Suppressor macrophage (primary cell): Measurements from ENCODE around the gene HOXC10.

Source experiments
- DNase-seq, 4 experiments: peaks; one replicate each; pipeline ENCODE4 v3.0.0-alpha.2; 2020 to 2022

The HOXC10 gene

DNA sequence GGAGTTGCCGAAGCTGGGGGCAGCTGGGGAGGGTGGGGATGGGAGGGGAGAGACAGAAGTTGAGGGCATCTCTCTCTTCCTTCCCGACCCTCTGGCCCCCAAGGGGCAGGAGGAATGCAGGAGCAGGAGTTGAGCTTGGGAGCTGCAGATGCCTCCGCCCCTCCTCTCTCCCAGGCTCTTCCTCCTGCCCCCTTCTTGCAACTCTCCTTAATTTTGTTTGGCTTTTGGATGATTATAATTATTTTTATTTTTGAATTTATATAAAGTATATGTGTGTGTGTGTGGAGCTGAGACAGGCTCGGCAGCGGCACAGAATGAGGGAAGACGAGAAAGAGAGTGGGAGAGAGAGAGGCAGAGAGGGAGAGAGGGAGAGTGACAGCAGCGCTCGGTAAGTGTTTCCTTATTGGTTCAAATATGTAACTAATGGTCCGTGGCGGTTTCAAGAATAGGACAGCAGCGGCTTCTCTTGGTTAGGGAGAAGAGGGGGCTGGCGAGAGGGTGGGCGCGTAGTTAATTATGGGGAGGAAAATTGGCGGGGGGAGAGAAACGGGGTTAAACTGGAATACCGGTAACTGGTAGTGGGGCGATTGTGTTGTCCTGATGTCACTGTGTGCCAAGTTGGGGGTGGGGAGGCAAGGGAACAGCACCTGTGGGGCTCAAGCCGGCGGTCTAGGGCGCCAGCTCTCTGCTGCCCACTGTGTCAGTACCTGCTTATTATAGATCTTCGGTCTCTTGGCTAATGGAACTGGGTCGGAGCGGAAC lies 32.3 kb downstream of the HOXC10 start:
- DNase-seq: no peak

DNA sequence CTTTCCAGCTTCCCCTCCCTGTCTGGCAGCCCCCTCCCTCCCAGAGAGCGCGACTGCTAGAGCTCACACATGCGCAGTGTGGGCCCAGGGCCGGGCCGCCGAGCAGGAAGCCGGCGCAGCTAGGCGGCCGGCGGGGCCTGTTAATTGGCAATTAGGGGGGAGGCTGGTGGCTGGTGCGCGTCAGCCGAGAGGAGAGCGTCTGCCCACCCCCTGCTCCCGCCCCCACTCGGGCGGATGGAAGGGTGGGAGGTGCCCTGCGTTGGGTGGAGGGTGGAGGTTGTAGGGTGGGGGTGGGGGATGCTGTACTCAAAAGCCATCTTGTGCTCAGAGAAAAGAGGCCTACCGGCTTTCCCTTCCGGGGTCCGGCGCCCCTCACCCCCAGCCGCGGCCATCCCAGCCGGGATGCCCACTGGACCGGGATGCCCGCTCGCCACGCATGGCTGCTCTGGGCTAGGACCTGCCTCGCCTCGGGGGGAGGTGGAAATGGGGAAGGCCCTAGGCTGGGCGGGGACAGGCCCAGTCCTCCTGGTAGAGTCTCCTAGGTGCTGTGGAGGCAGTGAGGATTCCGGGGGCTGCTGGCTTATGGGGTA lies 33.0 kb downstream of the HOXC10 start:
- DNase-seq: peak in 2 of 4 experiments; percentile 45 to 57

DNA sequence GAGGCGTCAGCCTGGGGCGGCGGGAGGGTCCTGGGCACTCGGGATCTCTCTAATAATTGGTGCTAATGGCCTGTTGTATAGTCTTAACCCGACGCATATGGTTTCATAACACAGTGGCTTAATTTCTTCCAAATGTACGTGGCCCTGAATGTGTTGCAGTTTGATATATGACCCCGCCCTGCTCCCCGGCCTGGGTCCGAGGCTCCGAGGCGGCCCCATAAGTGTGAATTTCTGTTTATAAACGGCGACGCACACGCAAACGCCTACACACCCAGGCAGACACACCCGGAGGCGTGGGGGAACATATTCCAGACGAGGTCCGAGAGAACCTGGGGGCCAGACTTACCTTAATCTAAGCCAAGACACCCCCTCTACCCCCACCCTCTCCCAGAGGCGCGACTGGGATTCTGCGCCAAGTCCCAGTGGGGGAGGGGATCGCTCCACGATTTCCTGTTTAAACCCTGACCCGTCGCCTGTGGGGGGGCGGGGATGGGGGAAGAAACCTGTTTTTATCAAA lies 33.6 kb downstream of the HOXC10 start:
- DNase-seq: no peak

DNA sequence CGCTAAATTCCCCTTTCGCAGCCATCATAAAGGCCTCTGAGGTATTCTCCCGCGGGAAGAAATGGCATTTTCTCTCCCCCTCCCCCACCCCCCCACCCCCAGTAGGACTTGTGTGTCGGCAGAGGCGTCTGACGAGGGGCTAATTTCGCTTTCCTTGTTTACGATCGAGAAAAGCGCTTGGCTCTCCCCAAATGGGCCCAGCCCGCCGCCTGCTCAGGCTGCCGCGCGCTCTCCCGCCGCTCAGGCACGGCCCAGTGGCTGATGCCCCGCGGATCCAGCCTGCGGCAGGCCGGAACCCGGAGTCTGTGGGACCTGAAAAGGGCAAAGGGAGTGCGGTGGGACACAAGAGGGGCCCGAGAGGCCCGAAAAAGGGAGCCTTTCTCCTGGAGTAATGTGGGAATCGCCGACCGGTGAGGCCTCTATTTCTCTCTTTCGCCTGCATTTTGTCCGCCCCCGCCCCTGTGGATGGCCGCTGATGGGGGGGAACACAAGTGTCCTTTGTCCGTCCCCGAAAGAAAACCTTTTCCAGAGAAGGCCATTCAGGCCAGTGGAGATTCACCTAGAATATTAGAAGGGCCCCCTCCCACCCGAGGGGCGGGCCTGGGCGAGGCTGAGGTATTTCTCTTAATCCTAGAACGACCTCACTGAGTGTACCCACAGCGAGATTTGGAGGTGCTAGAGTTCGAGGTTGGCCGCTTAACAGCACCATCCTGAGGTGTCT lies 34.3 kb downstream of the HOXC10 start:
- DNase-seq: no peak

DNA sequence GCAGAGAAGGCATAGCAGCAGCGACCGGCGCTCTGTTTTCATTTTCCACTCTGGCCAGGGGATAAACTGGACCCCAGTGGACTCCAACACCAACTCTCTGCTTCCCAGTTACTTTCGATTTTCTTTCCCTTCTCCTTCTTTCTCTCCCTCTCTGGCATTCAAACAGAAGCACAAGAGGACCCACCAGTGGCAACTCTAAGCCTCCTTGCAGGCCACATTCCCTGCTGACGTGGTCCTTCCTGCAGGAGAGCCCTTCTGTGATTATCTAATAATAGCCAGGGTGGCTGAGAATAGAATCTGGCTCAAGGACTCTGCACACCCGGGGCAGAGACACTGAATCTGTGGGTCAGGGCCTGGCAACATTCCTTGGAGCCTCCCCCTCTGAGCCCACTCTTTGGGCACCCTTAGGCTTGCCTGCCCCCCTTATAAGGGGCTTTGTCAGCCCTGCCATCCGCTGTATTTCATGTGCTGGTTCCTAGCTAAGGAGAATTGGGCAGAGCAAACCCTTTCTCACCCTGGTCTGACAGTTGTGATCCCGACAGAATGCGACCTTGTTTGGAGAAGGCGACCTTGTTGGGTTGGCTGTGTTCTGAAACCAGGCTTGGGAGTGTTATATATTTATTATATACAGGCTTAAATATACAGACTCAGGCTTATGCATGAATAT lies 35.1 kb downstream of the HOXC10 start:
- no peak for DNase-seq

DNA sequence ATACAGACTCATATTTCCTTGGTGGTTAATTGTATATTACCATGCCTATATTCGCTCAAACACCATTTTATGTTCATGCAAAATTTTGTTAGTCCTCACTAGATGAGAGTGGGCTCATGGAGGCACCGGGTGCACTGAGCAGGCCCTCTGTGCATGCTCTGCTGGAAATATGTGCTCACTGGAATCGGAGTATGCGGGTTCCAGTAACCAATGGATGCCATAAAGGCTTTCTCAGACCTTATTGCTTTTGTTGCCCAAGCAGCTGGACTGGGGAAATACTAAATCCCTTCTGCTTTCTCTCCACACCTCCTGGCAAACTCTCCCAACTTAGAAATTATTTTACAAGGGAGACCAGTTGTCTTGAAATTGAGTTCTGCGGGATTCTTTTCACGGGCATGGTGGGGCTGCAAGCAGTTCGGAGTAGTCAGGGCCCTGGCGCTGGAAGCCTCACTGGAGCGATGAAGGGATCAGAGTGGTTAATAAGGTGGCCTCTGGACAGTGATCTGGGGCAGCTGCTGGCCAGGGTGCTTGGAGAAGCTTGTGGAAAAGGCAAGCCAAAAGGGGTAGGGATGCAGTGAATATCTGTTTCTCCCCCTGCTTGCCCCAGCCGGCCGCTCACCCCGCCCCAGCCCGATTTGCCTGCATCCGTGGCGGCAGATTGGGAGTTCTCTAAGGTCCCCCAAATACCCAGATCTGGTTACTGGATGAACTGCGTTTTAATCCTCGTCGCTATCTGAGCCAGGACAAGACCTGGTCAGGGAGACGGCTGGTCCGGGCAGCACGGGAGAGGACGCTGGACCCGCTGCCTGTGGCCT lies 35.9 kb downstream of the HOXC10 start:
- no peak for DNase-seq

DNA sequence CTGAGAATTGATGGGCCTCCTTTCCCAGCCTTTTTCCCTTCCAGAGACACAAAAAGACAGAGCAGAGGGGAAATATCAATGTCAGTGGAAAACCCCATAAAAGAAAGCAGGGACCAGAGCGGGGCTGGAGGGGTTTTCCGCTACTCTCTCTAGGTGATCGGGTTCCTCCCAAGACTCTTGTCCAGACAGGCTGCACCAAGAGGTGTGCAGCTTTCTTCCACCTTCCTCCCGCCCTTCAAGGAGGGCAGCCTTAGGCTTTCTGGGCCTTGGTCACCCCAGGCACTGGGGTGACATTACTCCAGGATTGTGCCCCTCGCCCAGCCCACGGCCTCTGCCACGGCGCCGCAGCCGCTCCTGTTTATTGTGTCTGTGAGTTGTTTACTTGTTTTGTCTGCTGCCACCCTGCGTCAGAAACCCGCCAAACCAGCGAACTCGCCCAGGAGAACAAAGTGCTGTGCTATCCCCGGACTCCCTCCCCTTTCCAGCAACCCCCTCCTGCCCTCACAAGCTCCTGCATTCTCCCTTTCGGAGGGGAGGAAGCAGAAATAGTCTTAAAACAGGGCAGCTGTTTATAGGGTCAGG lies 36.6 kb downstream of the HOXC10 start:
- no peak for DNase-seq

DNA sequence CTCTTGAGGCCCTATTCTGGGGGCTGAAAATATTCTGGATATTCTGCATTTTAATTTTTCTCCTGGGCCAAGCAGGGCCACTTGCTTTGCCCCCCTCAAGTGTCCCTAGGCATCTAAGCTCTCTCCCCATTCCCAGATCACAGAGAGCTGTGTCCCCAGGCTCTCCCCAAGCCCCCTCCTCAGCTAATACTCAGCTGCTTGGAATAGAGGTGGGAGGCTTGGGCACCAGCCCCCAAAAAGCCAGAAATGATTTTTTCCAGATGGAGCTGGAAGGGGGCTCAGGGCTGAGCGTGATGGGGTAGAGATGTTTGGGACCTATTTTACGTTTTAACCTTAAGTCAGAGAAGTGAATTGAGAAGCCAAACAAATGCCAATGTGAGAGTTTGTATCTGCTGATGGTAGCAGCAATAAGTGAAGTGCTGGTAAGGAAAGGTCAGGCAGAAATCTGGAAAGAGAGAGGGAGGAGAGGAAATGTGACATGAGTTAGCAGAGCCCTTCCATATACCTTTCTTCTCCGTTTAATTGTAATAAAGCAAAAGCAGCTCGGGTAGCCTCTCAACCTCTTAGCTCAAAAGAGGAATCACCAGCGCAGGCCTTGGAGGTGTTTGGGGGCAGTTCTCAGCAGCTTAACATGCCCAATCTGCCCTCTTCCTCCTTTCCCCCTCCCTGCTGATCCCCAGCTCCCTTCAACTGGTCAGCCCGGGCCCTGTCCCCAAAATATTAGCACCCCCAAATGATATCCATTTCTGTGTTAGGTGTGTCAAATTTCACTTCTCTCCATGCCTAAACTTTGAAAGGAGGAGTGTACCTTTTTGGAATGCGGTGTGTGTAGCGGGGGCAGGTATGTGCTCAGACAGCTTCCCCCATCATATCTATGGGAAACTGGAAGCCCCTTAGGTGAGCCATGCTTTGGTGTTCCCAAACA lies 38.3 kb downstream of the HOXC10 start:
- DNase-seq: no peak

DNA sequence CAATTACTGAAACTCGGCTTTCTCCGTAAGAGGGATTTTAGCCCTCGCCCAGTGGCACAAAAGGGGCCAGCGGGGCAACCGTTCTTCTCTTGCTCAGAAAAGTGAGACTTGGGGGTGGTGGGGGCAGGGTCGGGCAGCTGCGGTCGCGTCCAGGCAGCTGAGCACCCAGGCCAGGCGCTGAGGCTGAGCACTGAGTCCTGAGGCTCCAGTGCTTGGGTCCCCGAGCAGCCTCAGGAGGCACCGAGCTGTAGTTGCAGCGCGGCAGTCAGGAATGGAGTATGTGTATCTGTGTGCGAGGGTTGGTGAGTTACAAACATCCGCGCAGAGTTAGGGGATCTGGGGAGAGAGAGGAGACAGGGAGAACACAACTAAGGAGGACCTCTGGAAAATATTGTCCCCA lies 39.2 kb downstream of the HOXC10 start:
- DNase-seq: no peak

DNA sequence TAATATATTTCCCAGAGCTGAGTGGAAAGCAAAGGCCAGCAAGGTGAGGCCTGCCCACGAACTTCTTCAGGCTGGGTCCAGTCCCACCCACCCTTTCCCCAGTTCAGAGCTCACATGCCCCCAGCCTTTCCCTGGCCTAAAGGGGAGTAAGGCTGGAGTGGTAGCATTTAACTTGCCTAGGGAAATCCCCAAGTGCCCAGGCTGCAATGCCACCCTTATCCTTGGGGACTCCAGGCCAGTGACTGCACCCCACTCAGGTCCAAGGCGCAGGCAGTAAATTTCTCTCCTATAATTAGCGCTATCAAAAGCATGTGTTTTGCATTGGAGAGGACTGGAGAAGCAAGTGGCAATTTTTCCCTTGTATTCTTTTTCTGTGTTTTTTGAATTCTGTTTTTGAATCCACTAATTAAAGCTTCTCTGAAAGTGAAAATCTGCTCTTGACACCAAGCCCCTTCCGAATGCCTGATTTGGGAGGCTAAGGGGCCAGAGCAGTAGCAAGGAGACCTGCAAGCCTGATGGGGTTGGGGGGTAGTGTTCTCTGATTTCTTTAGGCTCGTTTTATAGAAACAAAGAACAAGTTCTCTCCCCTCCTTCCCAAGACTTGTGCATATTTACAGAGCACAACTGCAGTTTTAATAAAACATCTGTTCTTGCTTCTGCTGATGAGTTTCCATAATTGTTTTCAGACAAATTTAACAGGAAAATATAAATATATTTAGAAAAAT lies 39.8 kb downstream of the HOXC10 start:
- no peak for DNase-seq

DNA sequence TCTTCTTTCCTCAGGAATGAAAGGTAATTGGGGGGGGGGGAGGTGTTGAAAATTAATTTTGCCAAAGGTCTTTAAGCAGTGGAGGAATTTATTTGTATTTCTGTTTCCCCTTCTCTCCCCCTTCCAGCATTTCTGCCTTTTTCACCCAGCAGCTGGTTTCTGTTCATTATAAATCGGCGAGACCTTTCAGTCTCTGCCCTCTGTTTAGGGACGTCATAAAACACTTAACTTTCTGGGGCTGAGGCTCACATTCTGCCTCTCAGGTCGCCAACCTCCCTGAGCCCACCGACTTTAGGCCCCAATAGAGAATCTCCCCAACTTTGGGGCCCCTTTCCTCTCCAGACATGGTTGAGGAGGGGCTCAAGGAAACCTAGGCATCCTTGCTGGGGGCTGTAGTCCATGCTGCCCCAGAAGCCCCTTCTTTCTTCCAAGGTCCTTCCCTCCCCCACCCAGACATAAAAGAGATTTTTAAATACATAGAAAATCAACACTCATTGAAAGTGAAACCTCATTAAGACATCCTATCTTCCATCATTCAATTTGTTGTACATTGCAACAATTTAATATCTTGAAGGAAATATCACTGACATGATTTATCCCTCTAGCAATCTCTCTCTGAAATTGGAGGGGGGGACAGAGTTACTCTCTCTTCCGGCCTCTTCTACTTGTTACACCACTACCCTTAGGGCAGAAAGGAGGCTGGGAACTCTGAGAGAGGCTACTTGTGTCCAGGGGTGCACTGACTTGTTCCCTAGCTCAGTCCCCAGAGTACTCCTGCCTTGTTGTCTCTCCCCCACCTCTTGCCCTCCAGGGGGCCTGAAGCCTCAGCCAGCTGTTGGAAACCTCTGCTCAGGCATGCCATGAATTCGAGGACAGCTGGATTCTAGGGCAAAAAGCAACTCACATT lies 40.8 kb downstream of the HOXC10 start:
- DNase-seq: no peak

DNA sequence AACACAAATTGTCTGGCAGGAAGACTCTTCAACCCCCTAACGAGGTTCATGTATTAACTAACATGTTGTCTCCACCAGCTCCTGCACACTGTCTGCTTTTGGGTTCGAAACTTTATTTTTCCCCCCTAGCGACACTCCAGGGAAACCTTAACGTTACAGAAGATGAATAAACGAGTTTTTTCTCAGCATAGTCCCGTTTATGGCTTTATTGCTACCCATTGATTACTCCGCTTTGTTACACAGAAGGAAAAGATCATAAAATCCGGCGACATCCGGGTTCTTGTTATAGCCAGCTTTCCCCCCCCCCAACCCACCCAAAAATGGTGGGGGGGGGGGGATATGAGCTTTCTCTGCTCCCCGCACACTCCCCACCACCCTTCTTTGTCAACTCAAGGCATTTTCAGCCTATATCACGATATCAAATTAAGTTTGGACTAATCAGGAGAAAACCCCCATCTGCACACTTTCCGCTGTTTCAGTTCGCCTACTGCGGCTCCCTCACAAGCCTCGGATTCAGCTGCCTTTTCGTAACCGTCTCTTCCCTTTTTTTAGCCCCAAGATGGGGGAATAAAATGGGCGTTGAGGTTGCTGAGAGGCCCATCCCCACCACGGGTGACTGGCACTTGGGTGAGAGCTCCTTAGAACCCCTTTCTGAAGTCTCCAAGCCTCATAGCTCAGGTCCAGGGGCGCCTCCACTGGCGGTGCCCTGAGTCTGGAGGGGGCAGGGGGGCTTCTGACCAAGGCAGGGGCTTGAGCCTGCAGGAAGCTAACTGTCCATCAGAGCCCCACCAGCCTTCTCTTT lies 41.9 kb downstream of the HOXC10 start:
- DNase-seq: no peak

DNA sequence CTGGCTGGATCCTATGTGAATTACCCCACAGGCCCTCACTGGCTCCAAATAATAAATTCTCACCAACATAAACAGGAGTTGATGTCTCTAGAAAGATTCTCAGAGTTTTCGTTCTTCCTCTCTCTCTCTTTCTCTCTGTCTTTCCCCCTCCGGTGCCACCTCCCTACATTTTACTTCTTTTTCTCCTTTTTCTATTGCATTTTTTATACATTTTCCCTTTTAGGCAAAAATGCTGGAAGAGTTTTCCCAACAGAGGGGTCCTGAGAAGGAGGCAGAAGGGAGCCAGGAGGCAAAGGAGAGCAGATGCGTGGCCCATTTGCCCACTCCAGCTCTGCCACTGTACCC lies 42.5 kb downstream of the HOXC10 start:
- no peak for DNase-seq

DNA sequence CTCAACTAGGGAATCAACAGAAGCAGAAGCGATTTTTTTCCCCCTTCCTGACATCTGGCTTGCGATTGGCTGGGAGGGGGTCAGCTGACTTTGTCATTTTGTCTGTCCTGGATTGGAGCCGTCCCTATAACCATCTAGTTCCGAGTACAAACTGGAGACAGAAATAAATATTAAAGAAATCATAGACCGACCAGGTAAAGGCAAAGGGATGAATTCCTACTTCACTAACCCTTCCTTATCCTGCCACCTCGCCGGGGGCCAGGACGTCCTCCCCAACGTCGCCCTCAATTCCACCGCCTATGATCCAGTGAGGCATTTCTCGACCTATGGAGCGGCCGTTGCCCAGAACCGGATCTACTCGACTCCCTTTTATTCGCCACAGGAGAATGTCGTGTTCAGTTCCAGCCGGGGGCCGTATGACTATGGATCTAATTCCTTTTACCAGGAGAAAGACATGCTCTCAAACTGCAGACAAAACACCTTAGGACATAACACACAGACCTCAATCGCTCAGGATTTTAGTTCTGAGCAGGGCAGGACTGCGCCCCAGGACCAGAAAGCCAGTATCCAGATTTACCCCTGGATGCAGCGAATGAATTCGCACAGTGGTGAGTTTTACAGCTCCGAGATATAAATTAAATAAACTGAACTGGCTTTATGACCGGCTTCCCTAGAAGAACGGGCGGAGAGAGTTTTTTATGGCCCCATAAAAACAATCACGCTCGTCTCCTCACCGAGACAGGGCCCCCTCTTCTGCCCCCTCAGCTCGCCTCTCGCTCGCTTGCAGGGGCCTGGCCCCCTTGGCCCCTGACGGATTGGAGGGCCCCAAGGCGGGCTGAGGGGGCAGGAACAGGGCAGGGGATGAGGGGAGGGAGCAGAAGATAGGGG lies 43.6 kb downstream of the HOXC10 start, which contains the start of gene HOXC6:
TSS of gene HOXC6 (plus strand) at position 127 of the 888 bp plus-strand sequence. CDS start at position 209, 82 bp downstream.
- no peak for DNase-seq

DNA sequence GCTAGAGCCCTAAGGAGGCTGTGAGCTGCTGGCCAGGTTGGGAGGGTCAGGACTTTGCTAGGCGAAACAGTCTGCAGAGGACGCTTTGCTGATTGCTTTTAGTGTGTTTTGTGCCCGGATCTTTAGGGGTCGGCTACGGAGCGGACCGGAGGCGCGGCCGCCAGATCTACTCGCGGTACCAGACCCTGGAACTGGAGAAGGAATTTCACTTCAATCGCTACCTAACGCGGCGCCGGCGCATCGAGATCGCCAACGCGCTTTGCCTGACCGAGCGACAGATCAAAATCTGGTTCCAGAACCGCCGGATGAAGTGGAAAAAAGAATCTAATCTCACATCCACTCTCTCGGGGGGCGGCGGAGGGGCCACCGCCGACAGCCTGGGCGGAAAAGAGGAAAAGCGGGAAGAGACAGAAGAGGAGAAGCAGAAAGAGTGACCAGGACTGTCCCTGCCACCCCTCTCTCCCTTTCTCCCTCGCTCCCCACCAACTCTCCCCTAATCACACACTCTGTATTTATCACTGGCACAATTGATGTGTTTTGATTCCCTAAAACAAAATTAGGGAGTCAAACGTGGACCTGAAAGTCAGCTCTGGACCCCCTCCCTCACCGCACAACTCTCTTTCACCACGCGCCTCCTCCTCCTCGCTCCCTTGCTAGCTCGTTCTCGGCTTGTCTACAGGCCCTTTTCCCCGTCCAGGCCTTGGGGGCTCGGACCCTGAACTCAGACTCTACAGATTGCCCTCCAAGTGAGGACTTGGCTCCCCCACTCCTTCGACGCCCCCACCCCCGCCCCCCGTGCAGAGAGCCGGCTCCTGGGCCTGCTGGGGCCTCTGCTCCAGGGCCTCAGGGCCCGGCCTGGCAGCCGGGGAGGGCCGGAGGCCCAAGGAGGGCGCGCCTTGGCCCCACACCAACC lies 44.8 kb downstream of the HOXC10 start:
- DNase-seq: no peak

DNA sequence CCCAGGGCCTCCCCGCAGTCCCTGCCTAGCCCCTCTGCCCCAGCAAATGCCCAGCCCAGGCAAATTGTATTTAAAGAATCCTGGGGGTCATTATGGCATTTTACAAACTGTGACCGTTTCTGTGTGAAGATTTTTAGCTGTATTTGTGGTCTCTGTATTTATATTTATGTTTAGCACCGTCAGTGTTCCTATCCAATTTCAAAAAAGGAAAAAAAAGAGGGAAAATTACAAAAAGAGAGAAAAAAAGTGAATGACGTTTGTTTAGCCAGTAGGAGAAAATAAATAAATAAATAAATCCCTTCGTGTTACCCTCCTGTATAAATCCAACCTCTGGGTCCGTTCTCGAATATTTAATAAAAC lies 45.5 kb downstream of the HOXC10 start:
- no peak for DNase-seq
